ENCODE results near the gene MYO9A. TPM values are rescaled to one million over a fixed set of nuclear protein-coding genes. Genes with fewer than 3 reads are reported as not detected.

The MYO9A gene
- polyA plus RNA-seq (2014; cell fraction: cytosol; rRNA removed) = 7.8 and 9.8 TPM in 2 replicates
- 11.0 and 12.6 TPM in 2 replicates for polyA plus RNA-seq (2014; cell fraction: nucleus; rRNA removed)

- DNase-seq (ENCODE audit: low spot score) = peak; percentile 98
Observed at GRCh38 chr15:72118017-72118978, at the start of gene MYO9A, which contains the start of gene SENP8. Gene MYO9A, minus strand, starts transcription at chr15:72118150. Its CDS starts 71,587 bp downstream, at chr15:72046563. Gene SENP8, plus strand, starts transcription at chr15:72118403. Its CDS starts 21,221 bp downstream, at chr15:72139624.

GRCh38 chr15:72167445-72167844 lies 49.5 kb upstream of the MYO9A start:
- DNase-seq (ENCODE audit: low spot score) = no peak

- no peak for DNase-seq (ENCODE audit: low spot score)
Observed at GRCh38 chr15:72166716-72167417, 48.9 kb upstream of the MYO9A start.

GRCh38 chr15:72163719-72164118 lies 45.8 kb upstream of the MYO9A start:
- DNase-seq (ENCODE audit: low spot score) = no peak

GRCh38 chr15:72162569-72162968 lies 44.6 kb upstream of the MYO9A start:
- no peak for DNase-seq (ENCODE audit: low spot score)

- no peak for DNase-seq (ENCODE audit: low spot score)
Observed at GRCh38 chr15:72161361-72162132, 43.6 kb upstream of the MYO9A start.

GRCh38 chr15:72160696-72161245 lies 42.8 kb upstream of the MYO9A start:
- no peak for DNase-seq (ENCODE audit: low spot score)

- no peak for DNase-seq (ENCODE audit: low spot score)
Observed at GRCh38 chr15:72156928-72157327, 39.0 kb upstream of the MYO9A start.

GRCh38 chr15:72155635-72156616 lies 38.0 kb upstream of the MYO9A start:
- peak; percentile 77 for DNase-seq (ENCODE audit: low spot score)

GRCh38 chr15:72155003-72155621 lies 37.2 kb upstream of the MYO9A start:
- DNase-seq (ENCODE audit: low spot score) = no peak

GRCh38 chr15:72154316-72154715 lies 36.4 kb upstream of the MYO9A start:
- DNase-seq (ENCODE audit: low spot score) = no peak

GRCh38 chr15:72153269-72154000 lies 35.5 kb upstream of the MYO9A start:
- DNase-seq (ENCODE audit: low spot score) = no peak

- DNase-seq (ENCODE audit: low spot score) = no peak
Observed at GRCh38 chr15:72147418-72147817, 29.5 kb upstream of the MYO9A start.

- DNase-seq (ENCODE audit: low spot score) = no peak
Observed at GRCh38 chr15:72146934-72147333, 29.0 kb upstream of the MYO9A start.

- no peak for DNase-seq (ENCODE audit: low spot score)
Observed at GRCh38 chr15:72146221-72146620, 28.3 kb upstream of the MYO9A start.

- no peak for DNase-seq (ENCODE audit: low spot score)
Observed at GRCh38 chr15:72141171-72142084, 23.5 kb upstream of the MYO9A start.

GRCh38 chr15:72140088-72140487 lies 22.1 kb upstream of the MYO9A start:
- no peak for DNase-seq (ENCODE audit: low spot score)

GRCh38 chr15:72139667-72140066 lies 21.7 kb upstream of the MYO9A start:
- DNase-seq (ENCODE audit: low spot score) = no peak

All from SK-N-DZ (cell line).